ENCODE measurements around the gene STK25.

STK25 gene

GRCh38 chr2:241553512-241553830, 45.1 kb upstream of the STK25 start (continued):
- TF ChIP-seq ZNF629 (tag by site-specific recombination; IDR thresholded peaks at IDR 0.05) (no peak), INSM2 (tag by site-specific recombination; IDR thresholded peaks at IDR 0.05) (no peak), ZBTB1 (tag by site-specific recombination; IDR thresholded peaks at IDR 0.05) (no peak)

DNA sequence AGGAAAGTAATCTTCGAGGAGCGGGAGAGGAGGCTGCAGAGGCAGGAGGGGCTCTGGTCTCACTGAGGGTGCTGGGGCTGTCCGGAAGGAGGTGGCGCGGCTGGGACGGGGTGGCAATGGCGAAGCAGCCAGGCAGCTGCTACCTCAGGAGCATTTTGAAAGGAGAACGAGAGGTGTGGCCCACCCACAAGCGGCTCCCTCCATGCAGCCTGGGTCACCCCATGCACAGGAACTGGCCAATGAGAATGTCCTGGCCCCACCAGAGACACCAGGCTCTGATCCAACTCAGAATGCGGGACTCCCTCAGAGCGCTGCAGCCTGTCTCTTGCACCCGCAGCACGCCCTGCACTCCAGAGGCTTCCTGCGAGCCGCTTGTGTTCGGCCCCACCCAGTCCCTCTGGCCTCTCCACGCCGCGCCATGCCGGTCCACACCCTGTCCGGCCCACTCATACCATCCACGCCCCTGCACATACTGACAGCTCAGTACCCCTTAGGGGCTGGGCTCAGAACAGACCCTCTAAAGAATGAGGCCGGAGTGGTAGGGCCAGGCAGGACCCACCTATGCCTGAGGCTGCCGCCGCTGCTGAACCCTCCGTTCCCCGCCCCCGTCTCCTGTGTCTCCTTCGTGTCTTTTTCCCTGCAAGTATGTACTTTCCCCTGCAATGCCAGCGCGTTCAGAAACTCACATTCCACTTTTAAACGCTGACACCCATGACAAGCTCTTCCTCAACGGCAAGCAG, 43.8 kb upstream of the STK25 start:
- Histone ChIP-seq H3K4me3 (ENCODE audit: low read depth, low read length) (no peak overlapping the region), H3K4me1 (ENCODE audit: control insufficient read depth, insufficient read depth, low read length) (peaks cover 6% of the 10 kb centered on the region; the same call in 1 of the 2 replicates), H3K36me3 (ENCODE audit: control insufficient read depth in 2 of 2, insufficient read depth in 1 of 2, low read length in 2 of 2) (no peaks in the 10 kb centered on the region), H3K9me3 (ENCODE audit: control insufficient read depth, insufficient read depth, low read depth, low read length) (no peaks in the 10 kb centered on the region), H3K27ac (ENCODE audit: extremely low read depth, low read depth, low read length) (no peak overlapping the region)
- ChIA-PET CTCF (interaction anchor here (1.0 kb wide), 1 partner anchor 326 kb away, joined by 4 read pairs; no protein-coding TSS in a partner anchor), POLR2A (no interaction called here)
- no peak for TF ChIP-seq SCRT1 (tag by site-specific recombination; IDR thresholded peaks at IDR 0.05; ENCODE audit: borderline replicate concordance)
- TF ChIP-seq ZNF223 (tag by site-specific recombination; IDR thresholded peaks at IDR 0.05), result no peak
- TF ChIP-seq KLF1 (tag by site-specific recombination; IDR thresholded peaks at IDR 0.05), result peak; percentile 65

DNA sequence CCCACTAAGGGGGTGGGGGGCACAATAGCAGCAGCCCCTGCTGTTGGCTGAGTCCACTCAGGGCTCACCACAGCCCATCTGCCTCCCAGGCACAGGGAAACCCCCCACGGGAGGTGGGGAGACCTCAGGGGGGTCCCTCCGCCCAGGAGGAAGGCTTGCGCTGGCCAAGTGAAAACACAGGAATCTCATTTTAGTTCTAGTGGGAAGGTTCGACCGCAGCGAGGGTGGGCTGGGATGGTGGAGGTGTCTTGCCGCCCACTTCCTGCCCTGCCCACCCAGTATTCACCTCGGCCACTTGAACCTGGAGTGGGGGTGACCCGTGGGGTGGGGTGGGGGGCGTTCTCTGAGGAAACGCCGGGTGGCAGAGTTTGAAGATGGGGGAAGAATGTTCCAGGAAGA, 43.2 kb upstream of the STK25 start:
- no peaks in the 10 kb centered on the region for H3K9me3 ChIP-seq (ENCODE audit: control insufficient read depth, insufficient read depth, low read depth, low read length)

More for the DNA sequence above, 43.2 kb upstream of the STK25 start:
- H3K4me3 ChIP-seq (ENCODE audit: low read depth, low read length), result no peak overlapping the region
- H3K27ac ChIP-seq (ENCODE audit: extremely low read depth, low read depth, low read length), result no peak overlapping the region
- peaks cover 9% of the 10 kb centered on the region; the same call in 1 of the 2 replicates for H3K4me1 ChIP-seq (ENCODE audit: control insufficient read depth, insufficient read depth, low read length)
- TF ChIP-seq EGR2 (tag by site-specific recombination; IDR thresholded peaks at IDR 0.05; ENCODE audit: low read depth), result 0 out of 2 replicates have a peak, but pooled peaks have one; percentile 39
- 0 out of 2 replicates have a peak, but pooled peaks have one; percentile 26 for TF ChIP-seq ZFHX2 (tag by site-specific recombination; conservative IDR thresholded peaks at IDR 0.05)
- TF ChIP-seq TSHZ1 (tag by site-specific recombination; IDR thresholded peaks at IDR 0.05; ENCODE audit: borderline replicate concordance), result no peak
- ChIA-PET CTCF (interaction anchor here (1.0 kb wide), 1 partner anchor 327 kb away, joined by 4 read pairs; no protein-coding TSS in a partner anchor), POLR2A (no interaction called here)
- H3K36me3 ChIP-seq (ENCODE audit: control insufficient read depth in 2 of 2, insufficient read depth in 1 of 2, low read length in 2 of 2), result no peaks in the 10 kb centered on the region
